ENCODE data around the gene SPATC1L. TPM values are rescaled to one million over a fixed set of nuclear protein-coding genes. Genes with fewer than 3 reads are reported as not detected.

The SPATC1L gene
- total RNA-seq, 1 donor from 2014 or later: 25.3 TPM

GRCh38 chr21:46207920-46208591, 23.8 kb upstream of the SPATC1L start:
- Mint-ChIP-seq H3K27me3 (ENCODE audit: unreplicated experiment) (peaks cover 7% of the 10 kb centered on the region), H3K4me3 (ENCODE audit: unreplicated experiment) (peak overlapping the region; percentile 23), H3K36me3 (ENCODE audit: low read depth, unreplicated experiment) (peaks cover 39% of the 10 kb centered on the region), H3K27ac (ENCODE audit: unreplicated experiment) (no peak overlapping the region), H3K9me3 (ENCODE audit: unreplicated experiment) (no peaks in the 10 kb centered on the region), H3K4me1 (ENCODE audit: unreplicated experiment) (no peaks in the 10 kb centered on the region)
- DNase-seq (ENCODE audit: low spot score): no peak
- TF ChIP-seq CTCF (IDR thresholded peaks at IDR 0.05; ENCODE audit: unreplicated experiment): no peak

DNA sequence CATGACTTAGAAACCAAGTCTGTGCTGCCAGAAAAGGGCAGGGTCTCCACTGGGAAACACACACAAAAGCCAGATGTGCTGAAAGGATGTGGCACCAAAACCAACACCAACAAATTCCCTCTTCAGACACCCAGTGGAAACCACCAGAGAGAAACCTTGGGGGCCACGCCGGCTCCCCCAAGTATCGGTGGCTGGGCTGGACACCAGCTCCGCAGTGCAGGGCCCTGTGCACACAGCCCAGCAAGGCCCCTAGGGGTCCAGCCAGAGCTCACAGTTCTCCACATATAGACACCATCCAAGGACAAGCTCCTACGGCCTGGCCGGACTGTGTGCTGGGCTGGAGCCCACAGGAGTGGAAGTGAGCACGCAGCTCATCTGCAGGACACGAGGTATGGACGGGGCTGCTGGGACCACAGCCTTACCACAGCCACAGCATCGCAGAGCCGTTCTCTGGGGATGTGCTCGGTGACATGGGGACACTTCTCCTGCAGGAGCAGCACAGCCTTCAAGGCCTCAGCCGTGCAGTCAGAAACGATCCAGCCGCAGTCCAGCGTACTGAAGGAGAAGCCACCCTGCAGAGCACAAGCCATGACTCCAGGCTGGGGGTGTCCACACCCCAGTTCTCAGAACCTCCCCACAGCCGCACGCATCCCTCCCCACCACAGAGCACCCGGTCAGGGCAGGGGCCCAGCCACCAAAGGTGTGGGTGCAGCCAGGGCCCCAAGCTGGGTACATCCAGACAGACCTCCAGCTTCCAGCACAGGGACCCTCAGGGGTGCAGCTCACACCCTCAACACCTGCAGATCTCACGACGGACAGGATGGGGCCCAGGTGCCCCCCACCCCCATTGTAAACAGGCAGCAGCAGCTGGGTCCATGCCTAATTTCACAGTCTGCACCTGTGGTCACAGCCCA, 23.0 kb upstream of the SPATC1L start:
- Mint-ChIP-seq H3K4me3 (ENCODE audit: unreplicated experiment) (no peak overlapping the region), H3K36me3 (ENCODE audit: low read depth, unreplicated experiment) (peaks cover 40% of the 10 kb centered on the region), H3K27ac (ENCODE audit: unreplicated experiment) (no peak overlapping the region), H3K27me3 (ENCODE audit: unreplicated experiment) (peaks cover 7% of the 10 kb centered on the region), H3K4me1 (ENCODE audit: unreplicated experiment) (peaks cover 2% of the 10 kb centered on the region), H3K9me3 (ENCODE audit: unreplicated experiment) (no peaks in the 10 kb centered on the region)
- no peak for DNase-seq (ENCODE audit: low spot score)
- TF ChIP-seq CTCF (IDR thresholded peaks at IDR 0.05; ENCODE audit: unreplicated experiment): no peak

DNA sequence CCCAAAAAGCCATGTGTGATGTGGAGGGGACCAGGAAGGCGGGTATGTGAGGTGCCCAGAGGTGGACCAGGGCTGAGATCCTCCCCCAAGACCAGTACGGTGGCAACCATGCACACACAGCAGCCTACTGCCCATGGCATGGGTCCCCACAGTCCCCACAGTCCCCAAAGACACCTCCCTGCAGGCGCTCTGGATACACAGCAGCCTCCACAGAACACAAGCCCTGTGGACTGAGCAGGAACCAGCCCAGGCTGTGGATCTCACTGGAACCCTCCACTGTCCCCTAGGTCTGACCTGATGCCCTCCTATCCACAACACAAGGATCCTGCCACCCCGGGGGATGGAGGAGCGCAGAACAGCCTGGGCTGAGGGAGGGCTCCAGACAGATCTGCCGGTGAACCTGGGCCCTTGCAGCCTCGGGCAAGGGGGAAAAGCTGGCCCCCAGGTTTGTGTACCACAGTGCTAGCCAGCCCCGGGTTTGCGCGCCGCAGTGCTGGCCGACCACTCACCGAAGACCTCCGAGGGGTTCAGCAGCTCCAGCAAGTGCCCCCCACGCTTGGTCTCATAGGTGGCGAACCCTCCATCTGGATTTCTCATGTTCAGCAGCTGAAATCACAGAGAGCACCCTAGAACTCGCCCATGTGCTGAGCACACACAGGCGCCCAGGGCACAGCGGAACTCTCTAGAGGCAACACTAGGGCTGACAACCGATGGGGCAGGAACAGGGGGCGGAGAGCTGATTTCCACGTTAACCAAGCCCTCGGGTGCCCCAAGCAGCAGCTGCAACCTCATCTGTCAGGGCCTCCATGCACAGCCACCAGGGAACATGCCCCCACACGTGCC, 22.1 kb upstream of the SPATC1L start:
- Mint-ChIP-seq H3K27ac (ENCODE audit: unreplicated experiment) (no peak overlapping the region), H3K27me3 (ENCODE audit: unreplicated experiment) (peaks cover 7% of the 10 kb centered on the region), H3K4me3 (ENCODE audit: unreplicated experiment) (peak overlapping the region; percentile 56), H3K36me3 (ENCODE audit: low read depth, unreplicated experiment) (peaks cover 37% of the 10 kb centered on the region), H3K9me3 (ENCODE audit: unreplicated experiment) (no peaks in the 10 kb centered on the region), H3K4me1 (ENCODE audit: unreplicated experiment) (peaks cover 2% of the 10 kb centered on the region)
- no peak for DNase-seq (ENCODE audit: low spot score)
- no peak for TF ChIP-seq CTCF (IDR thresholded peaks at IDR 0.05; ENCODE audit: unreplicated experiment)

DNA sequence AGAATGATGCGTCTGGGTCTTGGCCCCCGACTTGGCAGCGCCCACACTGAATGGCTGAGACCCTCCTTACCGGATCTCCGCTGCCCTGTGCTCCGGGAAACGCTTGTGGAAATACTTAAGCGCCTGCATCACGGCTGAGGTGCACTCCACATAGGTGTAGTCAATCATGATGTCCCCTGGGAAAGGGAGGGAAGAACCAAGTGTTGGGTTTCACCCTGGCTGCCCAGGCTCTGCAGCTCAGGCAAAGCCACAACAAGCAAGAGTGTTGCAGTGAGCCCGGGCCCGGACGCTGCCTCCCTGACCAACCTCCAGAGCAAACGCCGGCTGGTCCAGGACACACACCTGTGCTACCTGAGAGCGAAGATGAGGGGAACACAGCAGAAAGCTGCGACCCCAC, 21.5 kb upstream of the SPATC1L start:
- peaks cover 7% of the 10 kb centered on the region for H3K27me3 Mint-ChIP-seq (ENCODE audit: unreplicated experiment)
- peaks cover 2% of the 10 kb centered on the region for H3K4me1 Mint-ChIP-seq (ENCODE audit: unreplicated experiment)
- DNase-seq (ENCODE audit: low spot score): no peak
- no peaks in the 10 kb centered on the region for H3K9me3 Mint-ChIP-seq (ENCODE audit: unreplicated experiment)
- peak overlapping the region; percentile 56 for H3K4me3 Mint-ChIP-seq (ENCODE audit: unreplicated experiment)
- H3K27ac Mint-ChIP-seq (ENCODE audit: unreplicated experiment): no peak overlapping the region
- peaks cover 34% of the 10 kb centered on the region for H3K36me3 Mint-ChIP-seq (ENCODE audit: low read depth, unreplicated experiment)
- no peak for TF ChIP-seq CTCF (IDR thresholded peaks at IDR 0.05; ENCODE audit: unreplicated experiment)
